ENCODE data around the gene CTDSP2.

DNA sequence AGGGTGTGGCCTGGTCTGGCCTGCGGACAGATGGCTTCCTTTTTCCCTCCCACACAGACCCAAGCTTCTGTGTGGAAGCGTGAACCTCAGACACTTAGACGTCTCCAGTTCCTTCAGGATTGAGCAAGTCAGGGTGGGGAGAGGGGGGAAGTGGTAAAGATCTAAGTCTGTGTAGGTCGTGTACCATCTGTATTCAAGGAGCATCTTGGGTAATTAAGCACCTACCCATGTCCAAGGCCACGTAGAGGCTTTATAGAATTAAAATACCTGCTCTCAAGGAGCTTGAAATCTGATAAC is 29.7 kb downstream of the CTDSP2 start:
- TF ChIP-seq, protein P1, sequence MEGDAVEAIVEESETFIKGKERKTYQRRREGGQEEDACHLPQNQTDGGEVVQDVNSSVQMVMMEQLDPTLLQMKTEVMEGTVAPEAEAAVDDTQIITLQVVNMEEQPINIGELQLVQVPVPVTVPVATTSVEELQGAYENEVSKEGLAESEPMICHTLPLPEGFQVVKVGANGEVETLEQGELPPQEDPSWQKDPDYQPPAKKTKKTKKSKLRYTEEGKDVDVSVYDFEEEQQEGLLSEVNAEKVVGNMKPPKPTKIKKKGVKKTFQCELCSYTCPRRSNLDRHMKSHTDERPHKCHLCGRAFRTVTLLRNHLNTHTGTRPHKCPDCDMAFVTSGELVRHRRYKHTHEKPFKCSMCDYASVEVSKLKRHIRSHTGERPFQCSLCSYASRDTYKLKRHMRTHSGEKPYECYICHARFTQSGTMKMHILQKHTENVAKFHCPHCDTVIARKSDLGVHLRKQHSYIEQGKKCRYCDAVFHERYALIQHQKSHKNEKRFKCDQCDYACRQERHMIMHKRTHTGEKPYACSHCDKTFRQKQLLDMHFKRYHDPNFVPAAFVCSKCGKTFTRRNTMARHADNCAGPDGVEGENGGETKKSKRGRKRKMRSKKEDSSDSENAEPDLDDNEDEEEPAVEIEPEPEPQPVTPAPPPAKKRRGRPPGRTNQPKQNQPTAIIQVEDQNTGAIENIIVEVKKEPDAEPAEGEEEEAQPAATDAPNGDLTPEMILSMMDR (IDR thresholded peaks at IDR 0.05; ENCODE audit: extremely low read depth in 1 of 2, insufficient read depth in 1 of 2, low read depth in 1 of 2, low read length in 2 of 2) = no peak
- TF ChIP-seq, protein P2, sequence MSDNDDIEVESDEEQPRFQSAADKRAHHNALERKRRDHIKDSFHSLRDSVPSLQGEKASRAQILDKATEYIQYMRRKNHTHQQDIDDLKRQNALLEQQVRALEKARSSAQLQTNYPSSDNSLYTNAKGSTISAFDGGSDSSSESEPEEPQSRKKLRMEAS (IDR thresholded peaks at IDR 0.05; ENCODE audit: insufficient read depth, insufficient read length) = no peak
